HG03060 (cell line): ENCODE measurements around the gene SLC12A8.
"Not testable (repeated sequence)": the region's sequence is repeated elsewhere in the genome, so short reads cannot be mapped to it uniquely, and the experiment has no call there.

Experiments used
- ATAC-seq: cut with Tn5 transposase; IDR thresholded peaks from one replicate; pipeline ENCODE4 v1.9.1; 2021; ENCODE audit warnings: low read depth, moderate number of reproducible peaks; ENCODE audit not compliant: unreplicated experiment

SLC12A8 gene

DNA sequence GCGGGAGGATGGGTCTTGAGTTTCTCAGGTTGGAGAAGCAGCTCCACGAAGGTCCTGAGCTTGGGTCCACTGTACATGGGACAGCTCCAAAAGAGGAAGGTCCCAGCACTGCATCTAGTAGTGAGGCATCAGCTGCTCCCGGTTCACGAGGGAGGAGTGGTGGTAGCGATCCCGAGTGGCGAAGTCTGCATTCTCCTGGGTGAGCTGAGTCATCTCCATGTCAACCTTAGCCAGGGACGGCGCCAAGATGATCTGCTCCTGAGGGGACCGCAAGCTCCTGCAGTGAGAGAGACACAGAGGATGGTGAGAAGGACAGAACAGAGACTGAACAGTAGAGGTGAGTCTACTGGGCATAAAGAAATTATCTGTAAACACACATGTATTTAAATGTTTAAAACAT is 128.8 kb downstream of the SLC12A8 start:
- no peak for ATAC-seq

DNA sequence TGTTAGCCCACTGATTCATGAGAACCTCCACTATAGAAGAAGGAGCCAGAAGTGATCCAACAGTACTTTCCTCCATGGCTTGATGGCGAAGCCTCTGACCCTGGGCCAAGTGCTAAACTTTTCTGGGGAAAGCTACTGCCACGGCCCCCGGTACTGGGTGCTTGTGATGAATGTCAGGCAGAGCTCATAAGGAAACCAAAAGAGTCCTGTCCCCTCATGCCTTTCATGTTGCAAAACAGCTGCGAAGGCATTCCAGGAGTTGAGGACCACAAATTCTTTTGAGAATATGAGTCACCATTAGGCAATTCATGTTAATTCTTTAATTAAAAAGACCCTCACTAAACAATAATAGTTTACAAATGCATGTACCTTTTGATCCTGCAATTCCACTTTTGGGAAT is 130.2 kb downstream of the SLC12A8 start:
- ATAC-seq: not testable (repeated sequence)

DNA sequence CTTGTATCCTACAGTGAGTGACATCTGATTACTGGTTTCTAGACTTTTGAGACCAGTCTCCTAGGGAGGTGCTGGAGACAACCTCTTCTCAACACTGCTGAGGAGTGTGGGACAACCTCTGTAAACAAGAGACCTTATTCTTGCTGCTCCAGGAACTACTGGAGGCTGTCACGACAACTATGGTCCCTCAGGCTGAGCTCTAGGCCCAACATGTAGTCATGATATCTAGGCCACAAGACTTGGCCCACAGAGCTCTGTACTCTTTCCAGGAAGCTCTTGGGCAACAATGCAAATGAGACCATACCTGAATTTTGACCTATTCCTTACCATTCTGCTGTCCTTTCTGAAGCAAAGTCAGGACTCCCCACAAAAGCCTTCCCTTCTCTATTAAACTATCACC is 132.5 kb downstream of the SLC12A8 start:
- ATAC-seq: no peak

DNA sequence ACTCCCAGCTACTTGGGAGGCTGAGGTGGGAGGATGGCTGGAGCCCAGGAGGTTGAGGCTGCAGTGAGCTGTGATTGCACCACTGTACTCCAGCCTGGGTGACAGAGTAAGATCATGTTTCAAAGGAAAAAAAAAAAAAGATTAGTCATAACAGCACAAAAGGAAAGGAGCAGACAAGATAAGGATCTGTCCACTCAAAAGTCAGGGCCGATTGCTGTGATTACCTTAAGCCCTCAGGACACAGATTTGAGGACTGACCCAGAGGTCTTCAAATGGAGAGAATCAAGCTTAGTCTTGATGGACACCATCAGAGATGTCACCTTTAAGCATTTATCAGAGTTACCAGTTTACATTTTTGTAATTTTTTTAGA is 132.9 kb downstream of the SLC12A8 start:
- no peak for ATAC-seq

DNA sequence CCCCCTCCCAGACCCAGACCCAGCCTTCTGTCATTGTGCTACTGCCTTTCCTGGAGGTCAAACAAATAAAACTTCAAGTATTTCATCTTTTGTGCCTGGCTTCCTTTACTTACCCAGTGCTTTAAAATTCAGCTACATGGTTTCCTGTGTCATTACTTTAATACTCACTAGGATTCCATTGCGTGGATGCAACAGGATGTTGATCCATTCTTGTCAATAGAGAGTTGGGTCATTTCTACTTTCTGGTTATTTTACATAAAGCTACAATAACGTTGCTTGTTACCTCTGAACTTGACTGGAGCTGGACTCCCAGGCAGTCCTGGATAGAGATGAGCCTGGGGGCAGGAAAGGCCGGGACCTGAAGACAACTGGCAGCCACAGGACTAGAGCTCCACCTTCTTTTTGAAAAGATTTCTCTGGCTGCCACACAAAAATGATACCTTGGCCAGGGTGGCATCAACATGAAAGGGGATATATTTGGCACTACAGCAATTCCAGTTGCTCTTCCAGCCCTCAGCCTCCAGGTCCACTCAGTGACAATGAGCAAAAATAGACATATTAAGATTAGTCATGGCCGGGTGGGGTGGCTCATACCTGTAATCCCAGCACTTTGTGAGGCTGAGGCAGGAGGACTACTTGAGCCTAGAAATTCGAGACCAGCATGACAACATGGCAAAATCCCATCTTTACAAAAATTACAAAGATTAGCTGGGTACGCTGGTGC is 133.4 kb downstream of the SLC12A8 start:
- ATAC-seq: no peak

DNA sequence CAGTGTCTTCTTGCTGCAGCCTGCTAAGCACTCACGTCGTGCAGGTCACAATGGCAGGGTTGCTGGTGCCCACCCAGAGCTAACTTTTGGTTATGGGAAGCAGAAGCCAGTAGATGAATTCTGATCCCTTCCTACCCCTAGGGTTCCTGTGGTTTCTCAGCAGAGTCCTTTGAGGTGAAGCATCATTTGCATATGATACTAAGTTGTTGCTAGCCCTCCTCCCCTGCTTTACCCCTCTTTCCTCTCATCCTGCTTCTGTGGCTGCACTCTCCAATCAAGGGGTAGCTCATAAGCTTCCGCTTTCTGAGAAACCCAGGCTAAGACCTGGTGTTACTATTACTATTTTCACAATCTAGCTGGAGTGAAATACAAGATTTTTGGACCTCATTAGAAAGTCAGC is 134.7 kb downstream of the SLC12A8 start:
- ATAC-seq: no peak

DNA sequence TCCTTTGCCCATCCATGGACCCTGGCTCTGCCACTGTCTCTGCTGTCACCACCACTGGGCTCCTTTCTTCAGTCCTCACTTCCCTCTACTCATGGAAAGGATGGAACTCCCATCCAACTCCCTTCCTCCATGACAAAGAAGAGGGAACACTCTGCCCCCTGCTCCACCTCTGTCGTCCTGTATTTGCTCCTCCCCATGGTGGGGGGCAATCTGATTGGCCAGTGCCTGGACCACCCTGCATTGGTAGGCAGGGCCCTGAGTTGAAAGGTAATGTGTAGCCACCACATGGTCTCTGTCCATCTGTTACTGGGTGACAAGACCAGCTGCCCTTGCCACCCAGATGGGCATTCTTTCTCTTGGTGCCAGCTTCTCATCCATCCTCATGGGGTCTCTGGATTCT is 136.1 kb downstream of the SLC12A8 start:
- no peak for ATAC-seq

DNA sequence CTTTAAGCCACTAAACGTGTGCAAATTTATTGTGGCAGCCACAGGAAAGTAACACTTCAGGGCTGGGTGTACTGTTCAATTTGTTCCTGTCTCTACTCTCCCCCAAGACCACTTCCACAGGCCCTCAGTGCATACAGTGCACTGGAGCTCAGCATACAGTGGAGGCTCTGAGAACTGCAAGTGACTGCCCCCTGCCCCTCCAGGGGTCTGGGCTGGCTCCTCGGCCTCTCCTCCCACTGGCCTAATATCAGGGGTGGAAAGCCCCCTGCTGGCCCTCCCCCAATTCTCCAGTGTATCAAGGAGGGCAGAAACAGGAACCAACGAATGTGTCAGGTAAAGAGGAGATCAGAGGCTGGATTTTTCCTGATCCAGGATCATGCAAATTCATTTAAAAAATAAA is 136.8 kb downstream of the SLC12A8 start:
- ATAC-seq: no peak

DNA sequence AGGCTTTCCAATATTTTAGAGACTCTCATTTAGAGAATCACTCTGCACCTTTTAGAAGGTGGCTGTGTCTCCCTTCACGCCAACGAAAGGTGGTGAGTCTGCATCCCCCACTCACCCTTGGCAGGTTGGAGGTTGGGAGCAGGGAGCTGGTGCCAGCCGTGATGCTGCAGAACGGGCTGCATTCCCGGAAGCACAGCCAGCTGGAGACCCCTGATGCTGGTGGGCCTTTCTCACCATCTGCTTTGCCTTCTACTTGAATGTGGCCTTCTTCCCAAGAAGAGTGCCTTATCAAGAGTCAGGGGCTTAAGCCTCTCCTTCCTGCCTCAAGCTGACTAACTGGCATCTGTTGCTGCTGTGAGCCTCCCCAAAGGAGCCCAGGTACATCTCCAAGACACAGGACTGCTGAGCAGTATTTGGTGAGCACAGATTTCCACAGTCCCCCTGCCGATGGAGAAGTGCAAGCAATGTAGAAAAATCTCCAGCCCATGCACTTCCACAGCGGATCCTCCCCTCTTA is 139.1 kb downstream of the SLC12A8 start:
- ATAC-seq: no peak

DNA sequence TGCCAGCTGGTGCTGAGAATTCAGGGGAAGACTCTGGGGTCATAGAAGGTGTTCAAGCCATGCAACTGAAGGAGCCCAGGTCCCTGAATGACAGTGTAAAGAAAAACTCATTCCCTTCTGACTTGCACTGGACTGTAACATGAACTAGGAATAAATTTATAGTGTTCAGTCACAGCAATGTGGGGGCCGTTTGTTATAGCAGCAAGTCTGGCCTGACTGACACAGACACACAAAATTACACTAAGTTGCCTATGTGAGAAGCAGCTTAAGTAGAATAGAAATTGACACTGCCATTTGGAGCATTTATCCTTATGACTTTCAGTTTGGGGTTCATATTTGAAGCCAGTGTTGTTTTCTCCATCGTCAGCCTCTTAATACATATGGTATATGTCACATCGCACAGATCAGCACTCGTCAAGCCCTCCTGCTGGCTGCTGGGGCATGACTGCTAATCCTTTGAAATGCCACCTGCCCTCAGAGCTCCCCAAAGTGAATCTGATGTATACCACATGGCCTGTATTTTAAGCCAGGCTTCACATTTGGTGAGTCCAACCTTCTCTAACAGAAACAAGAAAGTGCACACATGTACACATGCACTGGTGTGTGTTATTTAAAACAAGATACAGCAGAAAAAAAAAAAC is 139.7 kb downstream of the SLC12A8 start:
- ATAC-seq: no peak

DNA sequence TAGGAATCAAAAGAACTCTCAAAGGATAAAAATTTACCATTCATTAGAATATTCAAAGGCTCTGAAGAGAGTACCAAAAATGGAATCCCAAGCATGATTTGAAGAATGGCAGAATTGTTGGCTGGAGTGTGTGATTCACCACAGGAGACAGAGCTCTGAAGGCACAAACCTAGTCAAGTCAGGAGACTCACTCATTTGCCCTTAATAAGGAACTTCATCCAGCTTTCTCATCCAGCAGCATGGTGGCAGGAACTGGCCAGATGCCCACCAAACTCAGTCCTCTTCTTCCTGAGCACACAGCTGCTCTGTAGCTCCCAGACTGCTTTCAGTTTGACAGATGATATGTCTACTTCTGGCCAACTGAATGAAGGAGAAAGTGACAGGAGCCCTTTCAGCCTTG is 140.2 kb downstream of the SLC12A8 start:
- ATAC-seq: no peak

DNA sequence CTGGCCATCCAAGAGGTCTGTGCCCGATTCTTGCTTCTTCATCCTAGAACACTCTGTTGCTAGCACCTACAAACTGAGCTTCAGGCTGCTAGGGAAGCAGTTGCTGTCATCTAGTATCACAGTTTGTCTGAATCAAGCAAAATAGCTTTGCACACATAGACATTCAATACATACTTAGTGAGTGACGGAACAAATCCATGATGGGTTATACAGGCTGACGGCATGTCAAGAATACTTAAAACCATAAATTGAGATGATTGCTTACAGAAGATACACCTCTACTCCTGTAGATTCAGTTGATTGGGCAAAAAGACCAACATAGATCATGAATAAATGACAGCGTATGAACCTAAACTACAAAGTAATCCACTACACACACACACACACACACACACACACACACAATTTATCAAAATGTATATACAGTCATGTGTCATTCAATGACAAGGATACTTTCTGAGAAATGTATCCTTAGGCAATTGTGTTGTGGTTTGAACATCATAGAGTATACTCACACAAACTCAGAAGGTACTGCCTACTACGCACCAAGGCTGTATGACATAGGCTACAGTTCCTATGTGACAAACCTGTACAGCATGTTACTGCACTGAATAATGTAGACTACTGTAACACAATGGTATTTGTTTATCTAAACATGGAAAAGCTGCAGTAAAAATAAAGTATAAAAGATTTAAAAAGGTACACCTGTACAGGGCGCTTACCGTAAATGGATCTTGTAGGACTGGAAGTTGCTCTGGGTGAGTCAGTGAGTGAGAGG is 142.4 kb downstream of the SLC12A8 start:
- ATAC-seq: no peak

DNA sequence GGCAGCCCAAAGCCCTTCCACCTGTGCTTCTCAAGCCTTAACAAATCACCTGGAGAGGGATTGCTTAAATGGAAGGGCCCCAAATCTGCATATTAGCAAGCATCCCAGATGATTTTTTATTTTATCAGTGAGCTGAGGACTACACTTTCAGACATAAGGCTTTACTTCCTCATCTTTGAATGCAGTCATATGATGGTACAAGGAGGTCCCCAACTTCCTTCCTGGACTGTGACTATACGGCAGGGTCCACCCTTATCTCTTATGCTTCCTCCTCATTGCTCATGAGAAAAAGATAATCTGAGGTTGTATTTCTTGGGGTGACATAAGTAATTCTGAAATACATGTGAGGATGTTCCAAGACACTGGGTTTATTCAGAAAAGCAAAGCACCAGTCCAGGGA is 143.1 kb downstream of the SLC12A8 start:
- no peak for ATAC-seq

DNA sequence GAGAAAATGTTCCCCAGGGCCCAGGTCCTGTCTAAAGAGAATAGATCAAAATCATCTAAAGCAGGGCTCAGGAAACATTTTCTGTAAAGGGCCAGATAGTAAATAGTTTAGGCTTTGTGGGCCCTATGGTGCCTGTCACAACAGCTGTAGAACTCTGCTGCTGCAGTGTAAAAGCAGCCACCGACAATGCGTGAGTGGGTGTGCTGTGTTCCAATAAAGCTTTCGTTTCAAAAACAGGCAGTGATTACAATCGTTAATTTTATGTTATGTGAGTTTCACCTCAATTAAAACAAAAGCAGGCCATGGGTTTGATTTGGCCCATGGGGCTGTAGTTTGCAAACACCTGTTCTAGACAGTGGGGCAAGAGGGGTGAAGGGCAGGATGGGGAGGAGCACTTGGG is 144.3 kb downstream of the SLC12A8 start:
- no peak for ATAC-seq

DNA sequence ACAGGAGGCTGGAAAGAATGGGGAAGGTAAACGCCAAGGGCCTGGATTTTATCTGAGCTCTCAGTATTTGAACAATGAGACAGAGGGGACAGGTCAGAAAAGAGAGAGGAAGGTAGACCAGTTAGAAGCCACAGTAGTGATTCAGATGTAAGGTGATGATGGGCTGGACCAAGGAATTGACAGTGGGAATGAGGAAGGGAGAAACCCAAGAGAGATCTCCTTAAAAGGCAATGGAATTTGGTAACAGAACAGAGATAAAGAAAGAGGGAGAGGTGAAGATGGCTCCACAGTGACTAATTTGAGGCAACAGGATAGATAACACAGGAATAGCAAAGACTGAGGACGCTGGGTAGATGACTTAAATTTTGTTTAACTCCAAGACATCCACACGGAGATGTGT is 145.3 kb downstream of the SLC12A8 start:
- no peak for ATAC-seq

DNA sequence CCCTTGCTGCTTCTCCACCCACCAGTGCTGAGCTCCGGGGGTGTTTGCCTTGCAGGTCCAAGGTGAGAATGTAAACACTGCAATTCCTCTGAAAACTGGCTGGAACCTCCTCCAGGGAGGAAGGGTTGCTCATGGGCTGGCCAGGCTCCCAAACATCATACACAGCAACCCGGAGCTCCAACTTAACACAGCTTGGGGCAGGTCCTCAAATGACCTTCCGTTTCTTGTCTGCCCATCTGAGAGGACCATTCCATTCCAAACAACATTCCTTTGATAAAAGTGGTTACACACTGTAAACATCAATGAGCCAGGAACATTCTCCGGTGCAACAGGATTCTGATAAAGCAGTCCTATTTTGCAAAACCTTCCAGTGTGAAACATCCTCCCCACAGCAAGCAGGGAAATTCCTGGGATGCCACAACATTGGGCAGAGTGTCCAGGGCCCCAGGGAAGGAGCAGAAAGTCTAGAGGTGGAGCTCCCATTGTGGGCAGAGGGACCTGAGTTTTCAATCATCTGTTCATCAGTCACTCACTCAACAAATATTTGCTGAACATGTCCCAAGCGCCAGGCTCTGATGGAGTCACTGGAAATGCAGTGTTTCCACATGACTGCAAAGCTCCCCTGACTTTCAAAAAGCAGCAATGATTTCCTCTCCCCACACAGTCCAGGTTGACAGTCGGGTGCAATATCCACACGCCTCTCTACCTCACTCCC is 149.5 kb downstream of the SLC12A8 start:
- ATAC-seq: no peak

DNA sequence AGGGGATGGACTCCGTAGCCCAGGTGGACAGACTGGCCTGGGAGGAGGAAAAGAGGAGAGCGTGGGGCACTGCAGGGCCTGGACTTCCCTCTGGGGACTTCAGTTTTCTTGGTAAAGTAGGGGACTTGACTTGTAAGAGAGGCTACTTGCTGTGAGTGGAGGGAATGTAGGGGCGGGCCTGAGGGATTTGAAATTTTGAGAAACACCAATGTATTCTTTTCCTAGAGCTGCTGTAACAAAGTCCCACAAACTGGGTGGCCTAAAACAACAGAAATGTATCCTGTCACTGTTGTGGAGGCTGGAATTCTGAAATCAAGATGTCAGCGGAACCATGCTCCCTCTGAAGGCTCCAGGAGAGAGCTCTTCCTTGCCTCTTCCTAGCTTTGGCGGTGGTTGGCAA is 150.9 kb downstream of the SLC12A8 start:
- no peak for ATAC-seq

DNA sequence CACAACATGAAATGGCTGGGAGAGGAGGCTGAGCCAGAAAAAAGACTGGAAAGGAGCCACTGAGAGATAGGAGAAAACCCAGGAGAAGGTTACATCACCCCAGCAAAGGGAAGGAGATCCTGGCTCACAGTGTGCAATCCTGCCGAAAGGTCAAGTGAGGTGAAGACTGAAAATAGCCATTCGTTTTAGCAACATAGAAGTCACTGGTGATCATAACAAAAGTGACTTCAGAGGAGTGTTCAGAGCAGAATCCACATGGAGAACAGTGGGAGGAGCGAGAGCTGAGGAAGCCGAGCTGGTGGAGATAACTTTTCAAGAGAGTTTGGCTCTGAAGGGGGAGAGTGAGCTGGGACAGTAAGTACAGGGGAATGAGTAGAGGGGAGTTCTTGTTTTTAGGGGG is 151.4 kb downstream of the SLC12A8 start:
- ATAC-seq: no peak

DNA sequence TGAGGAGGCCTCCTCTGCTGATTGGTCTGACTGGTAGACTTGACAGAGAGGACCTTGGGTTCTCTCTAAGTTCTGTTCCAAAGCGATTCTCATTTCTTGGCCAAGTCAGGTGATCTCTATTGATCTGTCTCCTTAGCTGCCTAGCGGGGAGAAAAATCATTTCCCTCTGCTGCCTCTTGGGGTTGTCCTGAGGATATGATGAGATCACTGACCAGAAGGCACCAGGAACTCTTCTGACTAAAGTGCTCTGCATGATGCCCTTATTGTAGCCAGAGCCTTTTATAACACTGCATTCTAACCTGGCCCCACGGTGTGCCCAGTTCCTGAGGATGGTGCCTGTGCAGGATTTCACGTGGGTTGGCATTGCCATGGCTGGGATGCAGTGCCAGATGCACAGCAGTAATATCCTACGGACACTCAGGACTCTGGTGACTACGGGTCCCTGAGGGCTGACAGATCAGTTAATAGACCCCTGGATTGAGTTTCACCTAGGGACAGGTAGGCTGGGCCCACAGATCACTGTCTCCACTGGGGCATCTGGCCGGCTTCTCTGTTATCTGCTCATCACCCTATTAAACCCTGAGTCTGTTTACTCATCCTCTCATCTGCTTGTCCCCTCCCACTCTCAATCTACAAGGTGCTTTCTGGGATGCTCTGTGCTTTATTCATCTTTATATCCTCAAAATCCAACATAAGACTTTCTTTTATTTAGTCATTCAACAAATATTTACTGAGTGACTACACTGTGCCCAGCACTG is 152.9 kb downstream of the SLC12A8 start:
- ATAC-seq: no peak

DNA sequence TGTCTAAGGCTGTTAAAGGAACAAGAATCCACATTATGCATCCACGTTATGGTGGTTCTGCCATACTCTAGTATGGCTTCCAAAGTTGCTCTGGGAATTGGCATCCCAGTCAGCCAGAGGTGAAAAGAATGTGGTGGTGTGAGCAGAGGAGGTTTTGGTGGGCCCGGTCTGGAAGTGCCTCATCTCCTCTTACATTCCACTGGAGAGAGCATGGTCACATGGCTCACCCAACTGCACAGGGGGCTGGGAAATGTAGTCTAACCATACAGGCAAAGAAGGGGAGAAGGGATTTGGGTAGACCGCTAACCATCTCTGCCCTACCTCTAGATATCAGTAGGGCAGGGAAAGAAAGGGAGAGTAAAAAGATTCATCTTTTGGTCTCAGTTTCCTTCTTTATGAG is 153.6 kb downstream of the SLC12A8 start:
- ATAC-seq: no peak
